ENCODE data around the gene AQP10.

DNA sequence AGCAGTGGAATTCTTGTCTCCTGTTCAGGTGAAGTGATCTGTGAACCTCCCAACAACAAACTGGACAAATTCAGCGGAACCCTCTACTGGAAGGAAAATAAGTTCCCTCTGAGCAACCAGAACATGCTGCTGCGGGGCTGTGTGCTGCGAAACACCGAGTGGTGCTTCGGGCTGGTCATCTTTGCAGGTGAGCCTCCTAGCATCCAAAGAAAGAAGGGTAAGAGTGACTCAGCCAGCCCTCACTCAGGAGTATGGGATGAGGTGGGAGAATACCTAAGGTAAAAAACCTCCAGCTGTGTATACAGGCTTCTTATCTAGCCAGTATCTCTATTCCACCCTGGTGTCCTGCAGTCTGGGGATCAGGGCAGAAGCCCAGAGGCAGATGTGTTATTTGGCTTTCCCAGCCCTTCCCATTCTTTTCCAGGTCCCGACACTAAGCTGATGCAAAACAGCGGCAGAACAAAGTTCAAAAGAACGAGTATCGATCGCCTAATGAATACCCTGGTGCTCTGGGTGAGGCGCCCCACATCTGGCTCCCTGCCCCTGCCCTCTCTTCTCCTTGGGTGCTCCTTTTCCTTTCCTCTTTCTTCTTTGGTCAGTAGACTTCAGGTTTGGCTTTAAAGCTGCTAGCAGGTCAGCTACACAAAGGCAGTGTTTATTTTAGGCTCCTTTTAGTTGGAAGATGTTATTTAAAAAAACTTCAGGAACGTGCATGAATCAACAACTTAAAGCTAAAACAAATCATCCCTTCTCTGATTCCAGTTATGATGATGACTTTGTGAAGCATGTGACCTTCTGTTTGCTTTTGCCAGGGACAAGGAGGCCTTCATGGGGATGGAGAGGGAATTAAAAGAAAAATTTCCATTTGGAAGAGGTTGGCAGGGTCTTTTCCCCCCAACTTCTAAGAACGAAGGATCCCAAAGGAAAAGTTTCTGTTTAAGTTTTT lies 13.5 kb downstream of the AQP10 start:
- TF ChIP-seq EP300 (IDR thresholded peaks at IDR 0.05; ENCODE audit: low read depth), result no peak
- TF ChIP-seq, protein P1, sequence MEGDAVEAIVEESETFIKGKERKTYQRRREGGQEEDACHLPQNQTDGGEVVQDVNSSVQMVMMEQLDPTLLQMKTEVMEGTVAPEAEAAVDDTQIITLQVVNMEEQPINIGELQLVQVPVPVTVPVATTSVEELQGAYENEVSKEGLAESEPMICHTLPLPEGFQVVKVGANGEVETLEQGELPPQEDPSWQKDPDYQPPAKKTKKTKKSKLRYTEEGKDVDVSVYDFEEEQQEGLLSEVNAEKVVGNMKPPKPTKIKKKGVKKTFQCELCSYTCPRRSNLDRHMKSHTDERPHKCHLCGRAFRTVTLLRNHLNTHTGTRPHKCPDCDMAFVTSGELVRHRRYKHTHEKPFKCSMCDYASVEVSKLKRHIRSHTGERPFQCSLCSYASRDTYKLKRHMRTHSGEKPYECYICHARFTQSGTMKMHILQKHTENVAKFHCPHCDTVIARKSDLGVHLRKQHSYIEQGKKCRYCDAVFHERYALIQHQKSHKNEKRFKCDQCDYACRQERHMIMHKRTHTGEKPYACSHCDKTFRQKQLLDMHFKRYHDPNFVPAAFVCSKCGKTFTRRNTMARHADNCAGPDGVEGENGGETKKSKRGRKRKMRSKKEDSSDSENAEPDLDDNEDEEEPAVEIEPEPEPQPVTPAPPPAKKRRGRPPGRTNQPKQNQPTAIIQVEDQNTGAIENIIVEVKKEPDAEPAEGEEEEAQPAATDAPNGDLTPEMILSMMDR (IDR thresholded peaks at IDR 0.05), result no peak
